Measurements from ENCODE around the gene DSCAM.

- TF ChIP-seq RAD21 (IDR thresholded peaks at IDR 0.05; ENCODE audit: low read depth) (no peak), TCF12 (IDR thresholded peaks at IDR 0.05; ENCODE audit: low read depth) (no peak), NFIC (IDR thresholded peaks at IDR 0.05) (no peak), YY1 (IDR thresholded peaks at IDR 0.05; ENCODE audit: low read depth) (no peak), EP300 (IDR thresholded peaks at IDR 0.05; ENCODE audit: borderline replicate concordance) (no peak), CEBPB (IDR thresholded peaks at IDR 0.05) (no peak), TEAD4 (IDR thresholded peaks at IDR 0.05) (no peak), TAF1 (IDR thresholded peaks at IDR 0.05; ENCODE audit: low read depth) (no peak), ZBTB7A (IDR thresholded peaks at IDR 0.05; ENCODE audit: low read depth) (no peak), USF1 (IDR thresholded peaks at IDR 0.05) (no peak)
- TF ChIP-seq, protein P1, sequence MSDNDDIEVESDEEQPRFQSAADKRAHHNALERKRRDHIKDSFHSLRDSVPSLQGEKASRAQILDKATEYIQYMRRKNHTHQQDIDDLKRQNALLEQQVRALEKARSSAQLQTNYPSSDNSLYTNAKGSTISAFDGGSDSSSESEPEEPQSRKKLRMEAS (IDR thresholded peaks at IDR 0.05): no peak
Observed at GRCh38 chr21:40130476-40130875, 716.5 kb downstream of the DSCAM start.

Measured in Ishikawa (cell line).